HCT116 (cell line): ENCODE results near the gene UTP11.

Experiments
- EZH2phosphoT487 ChIP-seq: fragments of 200-600 bp; IDR thresholded peaks from 2 replicates; pipeline ENCODE4 v1.6.1; 2018; ENCODE audit warnings: antibody characterized with exemption, borderline replicate concordance
- JUND ChIP-seq: IDR thresholded peaks from 2 replicates; pipeline ENCODE4 v1.6.1; 2012
- POLR2A ChIP-seq: IDR thresholded peaks from 2 replicates; pipeline ENCODE4 v1.7.0; 2011; ENCODE audit warnings: borderline replicate concordance; ENCODE audit not compliant: insufficient read depth, insufficient read length; ENCODE audit errors: extremely low read depth
- RAD21 ChIP-seq: IDR thresholded peaks from 2 replicates; pipeline ENCODE4 v1.6.1; 2012; ENCODE audit warnings: low read depth, mild to moderate bottlenecking
- TF ChIP-seq, protein P1 (sequence below), 3 experiments: fragments of 200-600 bp in 1 of 3; sonication (generic) in 1 of 3; IDR thresholded peaks in 2 of 3; conservative IDR thresholded peaks in 1 of 3; 2 replicates each; pipeline ENCODE4 v1.5.1; 2012 to 2017; ENCODE audit warnings: low read depth in 2 of 3, low read length in 2 of 3, antibody characterized with exemption in 1 of 3, borderline replicate concordance in 1 of 3, control low read depth in 1 of 3, mild to moderate bottlenecking in 1 of 3, mixed read lengths in 1 of 3, mixed run types in 1 of 3, moderate library complexity in 1 of 3; ENCODE audit not compliant: insufficient read depth in 1 of 3

- TF ChIP-seq, protein P1, sequence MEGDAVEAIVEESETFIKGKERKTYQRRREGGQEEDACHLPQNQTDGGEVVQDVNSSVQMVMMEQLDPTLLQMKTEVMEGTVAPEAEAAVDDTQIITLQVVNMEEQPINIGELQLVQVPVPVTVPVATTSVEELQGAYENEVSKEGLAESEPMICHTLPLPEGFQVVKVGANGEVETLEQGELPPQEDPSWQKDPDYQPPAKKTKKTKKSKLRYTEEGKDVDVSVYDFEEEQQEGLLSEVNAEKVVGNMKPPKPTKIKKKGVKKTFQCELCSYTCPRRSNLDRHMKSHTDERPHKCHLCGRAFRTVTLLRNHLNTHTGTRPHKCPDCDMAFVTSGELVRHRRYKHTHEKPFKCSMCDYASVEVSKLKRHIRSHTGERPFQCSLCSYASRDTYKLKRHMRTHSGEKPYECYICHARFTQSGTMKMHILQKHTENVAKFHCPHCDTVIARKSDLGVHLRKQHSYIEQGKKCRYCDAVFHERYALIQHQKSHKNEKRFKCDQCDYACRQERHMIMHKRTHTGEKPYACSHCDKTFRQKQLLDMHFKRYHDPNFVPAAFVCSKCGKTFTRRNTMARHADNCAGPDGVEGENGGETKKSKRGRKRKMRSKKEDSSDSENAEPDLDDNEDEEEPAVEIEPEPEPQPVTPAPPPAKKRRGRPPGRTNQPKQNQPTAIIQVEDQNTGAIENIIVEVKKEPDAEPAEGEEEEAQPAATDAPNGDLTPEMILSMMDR (IDR thresholded peaks at IDR 0.05 in 2 of 3, conservative IDR thresholded peaks at IDR 0.05 in 1 of 3; ENCODE audit: borderline replicate concordance in 1 of 3, insufficient read depth in 1 of 3, low read depth in 2 of 3, low read length in 2 of 3) = no peak
- TF ChIP-seq POLR2A = no peak
- no peak for TF ChIP-seq EZH2phosphoT487
- no peak for TF ChIP-seq RAD21
- TF ChIP-seq JUND = no peak
Observed at GRCh38 chr1:38041936-38042834, 29.7 kb downstream of the UTP11 start.
